Measurements from ENCODE around the gene FARP1.

DNA sequence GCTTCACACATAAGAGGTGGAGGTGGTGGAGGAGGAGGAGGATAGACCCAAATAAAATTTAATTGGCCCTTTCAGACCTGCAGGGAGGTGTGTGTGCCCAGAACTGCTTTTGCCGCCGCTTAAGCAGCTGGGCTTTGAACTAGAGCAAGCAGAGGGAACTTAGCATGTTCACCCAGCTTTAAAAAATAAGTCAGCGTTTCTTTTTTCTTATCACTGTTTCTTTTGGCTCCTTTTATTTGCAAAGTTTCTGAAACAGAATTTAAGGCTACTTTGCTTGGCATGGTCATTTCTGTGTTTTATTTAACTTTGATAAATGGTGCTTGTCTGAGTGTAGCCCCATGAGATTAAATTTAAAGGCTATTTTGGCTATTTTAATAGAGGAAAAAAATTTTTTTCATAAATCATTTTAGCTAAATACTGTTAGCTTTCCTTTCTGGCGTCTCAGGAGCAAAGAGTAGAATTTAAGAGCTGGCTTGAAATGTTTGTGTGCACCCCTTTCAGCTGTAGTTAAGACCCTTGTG, 77.4 kb downstream of the FARP1 start:
- TF ChIP-seq, protein P1, sequence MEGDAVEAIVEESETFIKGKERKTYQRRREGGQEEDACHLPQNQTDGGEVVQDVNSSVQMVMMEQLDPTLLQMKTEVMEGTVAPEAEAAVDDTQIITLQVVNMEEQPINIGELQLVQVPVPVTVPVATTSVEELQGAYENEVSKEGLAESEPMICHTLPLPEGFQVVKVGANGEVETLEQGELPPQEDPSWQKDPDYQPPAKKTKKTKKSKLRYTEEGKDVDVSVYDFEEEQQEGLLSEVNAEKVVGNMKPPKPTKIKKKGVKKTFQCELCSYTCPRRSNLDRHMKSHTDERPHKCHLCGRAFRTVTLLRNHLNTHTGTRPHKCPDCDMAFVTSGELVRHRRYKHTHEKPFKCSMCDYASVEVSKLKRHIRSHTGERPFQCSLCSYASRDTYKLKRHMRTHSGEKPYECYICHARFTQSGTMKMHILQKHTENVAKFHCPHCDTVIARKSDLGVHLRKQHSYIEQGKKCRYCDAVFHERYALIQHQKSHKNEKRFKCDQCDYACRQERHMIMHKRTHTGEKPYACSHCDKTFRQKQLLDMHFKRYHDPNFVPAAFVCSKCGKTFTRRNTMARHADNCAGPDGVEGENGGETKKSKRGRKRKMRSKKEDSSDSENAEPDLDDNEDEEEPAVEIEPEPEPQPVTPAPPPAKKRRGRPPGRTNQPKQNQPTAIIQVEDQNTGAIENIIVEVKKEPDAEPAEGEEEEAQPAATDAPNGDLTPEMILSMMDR (IDR thresholded peaks at IDR 0.05; ENCODE audit: insufficient read depth, low read depth, low read length) = no peak
- TF ChIP-seq EZH2 (IDR thresholded peaks at IDR 0.05; ENCODE audit: insufficient read depth, low read length) = no peak

Measured in astrocyte (in vitro differentiated cells and primary cell).